D721Med (cell line): ENCODE measurements around the gene FOS.

Source experiments
- DNase-seq: peaks from one replicate; pipeline ENCODE4 v3.0.0; 2011; ENCODE audit warnings: low spot score; ENCODE audit not compliant: insufficient read length
- FAIRE-seq: peaks from 2 replicates; lab custom pipeline; 2011; peaks lifted over from hg19 to GRCh38; lab: Jason Lieb, UNC
- TF ChIP-seq, protein P1 (sequence below): IDR thresholded peaks from 2 replicates; pipeline ENCODE4 v1.5.1; 2012; ENCODE audit warnings: mild to moderate bottlenecking, control low read depth; ENCODE audit not compliant: insufficient read depth; ENCODE audit errors: missing control alignments

FOS gene

GRCh38 chr14:75312341-75312740 lies 33.7 kb downstream of the FOS start:
- TF ChIP-seq, protein P1, sequence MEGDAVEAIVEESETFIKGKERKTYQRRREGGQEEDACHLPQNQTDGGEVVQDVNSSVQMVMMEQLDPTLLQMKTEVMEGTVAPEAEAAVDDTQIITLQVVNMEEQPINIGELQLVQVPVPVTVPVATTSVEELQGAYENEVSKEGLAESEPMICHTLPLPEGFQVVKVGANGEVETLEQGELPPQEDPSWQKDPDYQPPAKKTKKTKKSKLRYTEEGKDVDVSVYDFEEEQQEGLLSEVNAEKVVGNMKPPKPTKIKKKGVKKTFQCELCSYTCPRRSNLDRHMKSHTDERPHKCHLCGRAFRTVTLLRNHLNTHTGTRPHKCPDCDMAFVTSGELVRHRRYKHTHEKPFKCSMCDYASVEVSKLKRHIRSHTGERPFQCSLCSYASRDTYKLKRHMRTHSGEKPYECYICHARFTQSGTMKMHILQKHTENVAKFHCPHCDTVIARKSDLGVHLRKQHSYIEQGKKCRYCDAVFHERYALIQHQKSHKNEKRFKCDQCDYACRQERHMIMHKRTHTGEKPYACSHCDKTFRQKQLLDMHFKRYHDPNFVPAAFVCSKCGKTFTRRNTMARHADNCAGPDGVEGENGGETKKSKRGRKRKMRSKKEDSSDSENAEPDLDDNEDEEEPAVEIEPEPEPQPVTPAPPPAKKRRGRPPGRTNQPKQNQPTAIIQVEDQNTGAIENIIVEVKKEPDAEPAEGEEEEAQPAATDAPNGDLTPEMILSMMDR, result no peak
- FAIRE-seq (no peak), DNase-seq (no peak)

DNA sequence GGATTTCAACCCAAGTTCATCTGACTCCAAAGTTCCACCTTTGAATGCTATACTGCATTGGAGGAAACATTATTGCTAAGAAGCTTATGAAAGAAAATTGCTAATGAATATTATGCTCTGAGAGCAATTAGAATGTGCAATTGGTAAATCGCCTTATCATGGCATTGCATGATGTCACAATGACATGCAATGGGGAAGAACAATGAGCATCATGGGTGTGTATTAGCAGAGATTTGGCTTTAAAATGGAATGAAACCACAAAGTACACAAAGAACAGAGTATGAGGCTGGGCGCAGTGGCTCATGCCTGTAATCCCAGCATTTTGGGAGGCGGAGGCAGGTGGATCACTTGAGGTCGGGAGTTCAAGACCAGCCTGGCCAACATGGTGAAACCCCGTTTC lies 34.7 kb downstream of the FOS start:
- DNase-seq (no peak), FAIRE-seq (no peak)
- TF ChIP-seq, protein P1, result no peak

DNA sequence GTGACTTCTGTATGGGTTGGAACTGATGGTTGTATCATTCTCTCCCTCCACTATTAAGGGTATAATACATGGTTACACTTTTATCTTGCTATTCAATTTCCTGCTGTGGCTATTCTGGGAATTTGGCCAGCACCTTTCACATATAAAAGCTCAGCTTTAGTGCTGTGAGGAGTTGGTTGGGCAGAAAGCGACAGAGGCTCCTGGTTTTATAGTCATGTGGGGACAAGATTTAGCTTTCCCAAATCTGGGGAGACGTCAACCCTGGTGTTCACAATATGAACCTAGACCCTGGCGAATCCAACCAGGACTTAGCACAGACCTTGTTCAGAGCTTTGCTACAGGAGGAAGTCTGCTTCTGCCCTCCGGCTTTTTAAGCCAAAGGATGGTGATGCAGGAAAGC lies 36.5 kb downstream of the FOS start:
- DNase-seq, result no peak

GRCh38 chr14:75317148-75317547 lies 38.5 kb downstream of the FOS start:
- DNase-seq (no peak), FAIRE-seq (no peak)
- TF ChIP-seq, protein P1, result no peak

More for the DNA sequence above, 36.5 kb downstream of the FOS start:
- no peak for FAIRE-seq
- TF ChIP-seq, protein P1, result no peak

- FAIRE-seq (no peak), DNase-seq (no peak)
- TF ChIP-seq, protein P1, result no peak
Measured at GRCh38 chr14:75318353-75318752, 39.7 kb downstream of the FOS start.

- no peak for FAIRE-seq
- TF ChIP-seq, protein P1, result no peak
- DNase-seq, result no peak
Measured at GRCh38 chr14:75319021-75319420, 40.4 kb downstream of the FOS start.

DNA sequence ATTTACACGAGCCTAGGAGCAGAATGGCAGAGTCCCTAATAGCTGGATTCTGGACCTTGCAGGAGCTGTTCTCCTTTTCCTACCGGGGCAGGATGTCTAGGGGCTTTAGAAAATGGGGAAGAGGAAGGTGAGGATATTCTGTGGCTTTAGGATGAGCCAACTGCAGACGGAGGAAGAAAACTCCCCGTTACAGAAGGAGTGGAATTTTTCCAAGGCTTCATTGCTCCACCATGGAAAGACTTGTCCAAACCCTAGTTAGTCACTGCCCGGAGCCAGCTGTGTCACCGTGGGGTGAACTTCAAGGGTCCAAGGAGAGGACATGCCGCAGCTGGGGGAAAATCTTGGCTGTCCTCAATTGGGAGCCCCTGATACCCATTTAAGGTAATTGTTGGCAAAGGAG lies 41.6 kb downstream of the FOS start:
- no peak for DNase-seq
- FAIRE-seq, result no peak
- TF ChIP-seq, protein P1, result no peak
